HEK293 (cell line): ENCODE data around the gene EXO5.

Experiments
- BCL11B ChIP-seq: fragments of 450-650 bp; formaldehyde crosslinking; IDR thresholded peaks from 2 replicates; pipeline ENCODE4 v1.5.1; 2016; ENCODE audit warnings: low read depth, missing biosample characterization, missing genetic modification characterization
- GLI2 ChIP-seq: fragments of 450-650 bp; formaldehyde crosslinking; IDR thresholded peaks from 2 replicates; pipeline ENCODE4; 2017; ENCODE audit warnings: missing biosample characterization, missing genetic modification characterization, low read depth, borderline replicate concordance
- GLIS1 ChIP-seq: fragments of 450-650 bp; formaldehyde crosslinking; IDR thresholded peaks from 2 replicates; pipeline ENCODE4 v1.5.1; 2016; ENCODE audit warnings: missing biosample characterization, missing genetic modification characterization
- HOXA7 ChIP-seq: sonication (generic); formaldehyde crosslinking; IDR thresholded peaks from 2 replicates; pipeline ENCODE4 v1.8.1; 2022; ENCODE audit warnings: missing genetic modification reagents, borderline replicate concordance
- SETDB1 ChIP-seq: IDR thresholded peaks from one replicate; pipeline ENCODE4 v1.6.1; 2017; ENCODE audit warnings: mild to moderate bottlenecking, low read length, moderate library complexity, mixed read lengths; ENCODE audit not compliant: insufficient read length
- ZNF16 ChIP-seq: fragments of 450-650 bp; formaldehyde crosslinking; IDR thresholded peaks from 2 replicates; pipeline ENCODE4 v1.5.1; 2016; ENCODE audit warnings: low read depth, missing biosample characterization, missing genetic modification characterization
- ZNF2 ChIP-seq: fragments of 450-650 bp; formaldehyde crosslinking; IDR thresholded peaks from 2 replicates; pipeline ENCODE4 v1.5.1; 2016; ENCODE audit warnings: missing biosample characterization, missing genetic modification characterization
- ZNF274 ChIP-seq, 2 experiments: fragments of 200-500 bp in 1 of 2; fragments of 450-650 bp in 1 of 2; sonication (Bioruptor generic) in 1 of 2; formaldehyde crosslinking in 1 of 2; IDR thresholded peaks; 2 replicates each; pipeline versions ENCODE4 v1.5.1 to v1.6.1; 2014 to 2016; ENCODE audit warnings: borderline replicate concordance in 1 of 2, inconsistent platforms in 1 of 2, low read length in 1 of 2, missing biosample characterization in 1 of 2, missing genetic modification characterization in 1 of 2
- ZNF335 ChIP-seq: fragments of 450-650 bp; formaldehyde crosslinking; conservative IDR thresholded peaks from 2 replicates; pipeline ENCODE4 v1.5.1; 2016; ENCODE audit warnings: missing biosample characterization, missing genetic modification characterization
- ZNF394 ChIP-seq: fragments of 450-650 bp; formaldehyde crosslinking; IDR thresholded peaks from 2 replicates; pipeline ENCODE4 v1.5.1; 2016; ENCODE audit warnings: missing biosample characterization, missing genetic modification characterization, mild to moderate bottlenecking, moderate library complexity, borderline replicate concordance
- ZNF404 ChIP-seq: fragments of 450-650 bp; formaldehyde crosslinking; IDR thresholded peaks from 2 replicates; pipeline ENCODE4 v1.5.1; 2017; ENCODE audit warnings: missing biosample characterization, missing genetic modification characterization
- ZNF426 ChIP-seq: fragments of 450-650 bp; formaldehyde crosslinking; IDR thresholded peaks from 2 replicates; pipeline ENCODE4 v1.5.1; 2017; ENCODE audit warnings: missing biosample characterization, missing genetic modification characterization, mild to moderate bottlenecking, inconsistent platforms, moderate library complexity
- ZNF433 ChIP-seq: fragments of 450-650 bp; formaldehyde crosslinking; IDR thresholded peaks from 2 replicates; pipeline ENCODE4 v1.5.1; 2016; ENCODE audit warnings: missing biosample characterization, missing genetic modification characterization, low read depth
- ZNF529 ChIP-seq: fragments of 450-650 bp; formaldehyde crosslinking; IDR thresholded peaks from 2 replicates; pipeline ENCODE4 v1.5.1; 2017; ENCODE audit warnings: missing genetic modification characterization, missing biosample characterization; ENCODE audit not compliant: insufficient replicate concordance
- ZNF585B ChIP-seq: fragments of 450-650 bp; formaldehyde crosslinking; IDR thresholded peaks from 2 replicates; pipeline ENCODE4 v1.5.1; 2016; ENCODE audit warnings: missing biosample characterization, missing genetic modification characterization
- ZNF610 ChIP-seq: fragments of 450-650 bp; formaldehyde crosslinking; IDR thresholded peaks from 2 replicates; pipeline ENCODE4 v1.5.1; 2016; ENCODE audit warnings: missing biosample characterization, missing genetic modification characterization, borderline replicate concordance
- ZNF621 ChIP-seq: fragments of 450-650 bp; formaldehyde crosslinking; IDR thresholded peaks from 2 replicates; pipeline ENCODE4 v1.5.1; 2017; ENCODE audit warnings: missing biosample characterization, missing genetic modification characterization
- ZNF626 ChIP-seq: fragments of 450-650 bp; sonication (Bioruptor Pico); formaldehyde crosslinking; IDR thresholded peaks from 2 replicates; pipeline ENCODE4 v1.5.1; 2018; ENCODE audit warnings: missing biosample characterization, missing genetic modification characterization, inconsistent platforms
- ZNF707 ChIP-seq: fragments of 450-650 bp; formaldehyde crosslinking; IDR thresholded peaks from 2 replicates; pipeline ENCODE4 v1.5.1; 2016; ENCODE audit warnings: missing biosample characterization, missing genetic modification characterization
- ZNF768 ChIP-seq: fragments of 450-650 bp; formaldehyde crosslinking; IDR thresholded peaks from 2 replicates; pipeline ENCODE4 v1.5.1; 2018; ENCODE audit warnings: missing biosample characterization, mild to moderate bottlenecking, missing genetic modification characterization
- ZNF837 ChIP-seq: fragments of 450-650 bp; formaldehyde crosslinking; IDR thresholded peaks from 2 replicates; pipeline ENCODE4 v1.5.1; 2016; ENCODE audit warnings: missing biosample characterization, missing genetic modification characterization
- ZNF843 ChIP-seq: fragments of 450-650 bp; formaldehyde crosslinking; IDR thresholded peaks from 2 replicates; pipeline ENCODE4 v1.5.1; 2016; ENCODE audit warnings: missing biosample characterization, missing genetic modification characterization
- ZXDB ChIP-seq: fragments of 450-650 bp; formaldehyde crosslinking; IDR thresholded peaks from 2 replicates; pipeline ENCODE4 v1.5.1; 2016; ENCODE audit warnings: missing biosample characterization, missing genetic modification characterization
- TF ChIP-seq, protein P1 (sequence below): IDR thresholded peaks from 2 replicates; pipeline ENCODE4 v1.6.1; 2011; ENCODE audit warnings: mild to moderate bottlenecking, low read depth, low read length, borderline replicate concordance
- TF ChIP-seq, protein P2 (sequence below): fragments of 450-650 bp; formaldehyde crosslinking; IDR thresholded peaks from 2 replicates; pipeline ENCODE4 v1.5.1; 2016; ENCODE audit warnings: missing biosample characterization, missing genetic modification characterization
- TF ChIP-seq, protein P3 (sequence below): fragments of 450-650 bp; formaldehyde crosslinking; IDR thresholded peaks from 2 replicates; pipeline ENCODE4 v1.5.1; 2017; ENCODE audit warnings: missing biosample characterization, missing genetic modification characterization
- TF ChIP-seq, protein P4 (sequence below): fragments of 450-650 bp; formaldehyde crosslinking; IDR thresholded peaks from 2 replicates; pipeline ENCODE4 v1.5.1; 2016; ENCODE audit warnings: missing biosample characterization, missing genetic modification characterization

The EXO5 gene

DNA sequence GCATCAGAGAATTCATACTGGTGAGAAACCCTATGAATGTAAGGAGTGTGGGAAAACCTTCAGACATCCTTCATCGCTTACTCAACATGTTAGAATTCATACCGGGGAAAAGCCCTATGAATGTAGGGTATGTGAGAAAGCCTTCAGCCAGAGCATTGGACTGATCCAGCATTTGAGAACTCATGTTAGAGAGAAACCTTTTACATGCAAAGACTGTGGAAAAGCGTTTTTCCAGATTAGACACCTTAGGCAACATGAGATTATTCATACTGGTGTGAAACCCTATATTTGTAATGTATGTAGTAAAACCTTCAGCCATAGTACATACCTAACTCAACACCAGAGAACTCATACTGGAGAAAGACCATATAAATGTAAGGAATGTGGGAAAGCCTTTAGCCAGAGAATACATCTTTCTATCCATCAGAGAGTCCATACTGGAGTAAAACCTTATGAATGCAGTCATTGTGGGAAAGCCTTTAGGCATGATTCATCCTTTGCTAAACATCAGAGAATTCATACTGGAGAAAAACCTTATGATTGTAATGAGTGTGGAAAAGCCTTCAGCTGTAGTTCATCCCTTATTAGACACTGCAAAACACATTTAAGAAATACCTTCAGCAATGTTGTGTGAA is 45.5 kb upstream of the EXO5 start (continued):
- TF ChIP-seq ZNF610 (tag by site-specific recombination), result no peak
- TF ChIP-seq ZNF394 (tag by site-specific recombination), result no peak
- TF ChIP-seq ZNF2 (tag by site-specific recombination), result no peak
- peak; percentile 50 for TF ChIP-seq ZNF529
- TF ChIP-seq, protein P1, sequence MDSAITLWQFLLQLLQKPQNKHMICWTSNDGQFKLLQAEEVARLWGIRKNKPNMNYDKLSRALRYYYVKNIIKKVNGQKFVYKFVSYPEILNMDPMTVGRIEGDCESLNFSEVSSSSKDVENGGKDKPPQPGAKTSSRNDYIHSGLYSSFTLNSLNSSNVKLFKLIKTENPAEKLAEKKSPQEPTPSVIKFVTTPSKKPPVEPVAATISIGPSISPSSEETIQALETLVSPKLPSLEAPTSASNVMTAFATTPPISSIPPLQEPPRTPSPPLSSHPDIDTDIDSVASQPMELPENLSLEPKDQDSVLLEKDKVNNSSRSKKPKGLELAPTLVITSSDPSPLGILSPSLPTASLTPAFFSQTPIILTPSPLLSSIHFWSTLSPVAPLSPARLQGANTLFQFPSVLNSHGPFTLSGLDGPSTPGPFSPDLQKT, result no peak
- no peak for TF ChIP-seq ZNF837
- TF ChIP-seq, protein P2, sequence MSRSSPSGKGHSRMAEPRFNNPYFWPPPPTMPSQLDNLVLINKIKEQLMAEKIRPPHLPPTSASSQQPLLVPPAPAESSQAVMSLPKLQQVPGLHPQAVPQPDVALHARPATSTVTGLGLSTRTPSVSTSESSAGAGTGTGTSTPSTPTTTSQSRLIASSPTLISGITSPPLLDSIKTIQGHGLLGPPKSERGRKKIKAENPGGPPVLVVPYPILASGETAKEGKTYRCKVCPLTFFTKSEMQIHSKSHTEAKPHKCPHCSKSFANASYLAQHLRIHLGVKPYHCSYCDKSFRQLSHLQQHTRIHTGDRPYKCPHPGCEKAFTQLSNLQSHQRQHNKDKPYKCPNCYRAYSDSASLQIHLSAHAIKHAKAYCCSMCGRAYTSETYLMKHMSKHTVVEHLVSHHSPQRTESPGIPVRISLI (tag by site-specific recombination), result no peak
- TF ChIP-seq ZNF585B (tag by site-specific recombination), result no peak
- TF ChIP-seq BCL11B (tag by site-specific recombination), result no peak
- TF ChIP-seq ZNF626 (tag by site-specific recombination), result peak; percentile 46; the same call in 1 of the 2 replicates
- TF ChIP-seq ZNF843 (tag by site-specific recombination), result no peak
- TF ChIP-seq ZNF426 (tag by site-specific recombination), result no peak
- TF ChIP-seq ZNF335 (tag by site-specific recombination), result no peak
- TF ChIP-seq ZNF274 (IDR thresholded peaks at IDR 0.05; ENCODE audit: low read length), result no peak
- peak; percentile 99 for TF ChIP-seq ZNF274 (tag by site-specific recombination; IDR thresholded peaks at IDR 0.05; ENCODE audit: borderline replicate concordance)
- TF ChIP-seq GLI2 (tag by site-specific recombination), result no peak
- TF ChIP-seq ZNF768 (tag by site-specific recombination), result no peak
- TF ChIP-seq ZNF707, result no peak
- TF ChIP-seq HOXA7 (CRISPR knock-in tag), result no peak
- TF ChIP-seq, protein P3, sequence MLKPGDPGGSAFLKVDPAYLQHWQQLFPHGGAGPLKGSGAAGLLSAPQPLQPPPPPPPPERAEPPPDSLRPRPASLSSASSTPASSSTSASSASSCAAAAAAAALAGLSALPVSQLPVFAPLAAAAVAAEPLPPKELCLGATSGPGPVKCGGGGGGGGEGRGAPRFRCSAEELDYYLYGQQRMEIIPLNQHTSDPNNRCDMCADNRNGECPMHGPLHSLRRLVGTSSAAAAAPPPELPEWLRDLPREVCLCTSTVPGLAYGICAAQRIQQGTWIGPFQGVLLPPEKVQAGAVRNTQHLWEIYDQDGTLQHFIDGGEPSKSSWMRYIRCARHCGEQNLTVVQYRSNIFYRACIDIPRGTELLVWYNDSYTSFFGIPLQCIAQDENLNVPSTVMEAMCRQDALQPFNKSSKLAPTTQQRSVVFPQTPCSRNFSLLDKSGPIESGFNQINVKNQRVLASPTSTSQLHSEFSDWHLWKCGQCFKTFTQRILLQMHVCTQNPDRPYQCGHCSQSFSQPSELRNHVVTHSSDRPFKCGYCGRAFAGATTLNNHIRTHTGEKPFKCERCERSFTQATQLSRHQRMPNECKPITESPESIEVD, result no peak
- TF ChIP-seq ZNF16 (tag by site-specific recombination), result no peak
- no peak for TF ChIP-seq ZXDB (tag by site-specific recombination)
- TF ChIP-seq SETDB1, result peak; percentile 100
- TF ChIP-seq ZNF621 (tag by site-specific recombination), result no peak
- TF ChIP-seq, protein P4, sequence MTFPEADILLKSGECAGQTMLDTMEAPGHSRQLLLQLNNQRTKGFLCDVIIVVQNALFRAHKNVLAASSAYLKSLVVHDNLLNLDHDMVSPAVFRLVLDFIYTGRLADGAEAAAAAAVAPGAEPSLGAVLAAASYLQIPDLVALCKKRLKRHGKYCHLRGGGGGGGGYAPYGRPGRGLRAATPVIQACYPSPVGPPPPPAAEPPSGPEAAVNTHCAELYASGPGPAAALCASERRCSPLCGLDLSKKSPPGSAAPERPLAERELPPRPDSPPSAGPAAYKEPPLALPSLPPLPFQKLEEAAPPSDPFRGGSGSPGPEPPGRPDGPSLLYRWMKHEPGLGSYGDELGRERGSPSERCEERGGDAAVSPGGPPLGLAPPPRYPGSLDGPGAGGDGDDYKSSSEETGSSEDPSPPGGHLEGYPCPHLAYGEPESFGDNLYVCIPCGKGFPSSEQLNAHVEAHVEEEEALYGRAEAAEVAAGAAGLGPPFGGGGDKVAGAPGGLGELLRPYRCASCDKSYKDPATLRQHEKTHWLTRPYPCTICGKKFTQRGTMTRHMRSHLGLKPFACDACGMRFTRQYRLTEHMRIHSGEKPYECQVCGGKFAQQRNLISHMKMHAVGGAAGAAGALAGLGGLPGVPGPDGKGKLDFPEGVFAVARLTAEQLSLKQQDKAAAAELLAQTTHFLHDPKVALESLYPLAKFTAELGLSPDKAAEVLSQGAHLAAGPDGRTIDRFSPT, result no peak
- TF ChIP-seq GLIS1 (tag by site-specific recombination), result no peak
- no peak for TF ChIP-seq ZNF404 (tag by site-specific recombination)
- TF ChIP-seq ZNF433 (tag by site-specific recombination), result no peak
